ENCODE results near the gene ANTKMT. TPM values are rescaled to one million over a fixed set of nuclear protein-coding genes. Genes with fewer than 3 reads are reported as not detected.

Gene ANTKMT
- total RNA-seq, 1 experiment from 2014 or later = 42.3 TPM

GRCh38 chr16:726438-727290, 5.7 kb downstream of the ANTKMT start, which contains the start of the genes CCDC78 and HAGHL:
CCDC78 (minus strand) TSS chr16:726443; CDS start chr16:726367, 76 bp downstream.
HAGHL (plus strand) TSS chr16:727106; CDS start chr16:727510, 404 bp downstream.
- DNase-seq (ENCODE audit: low read depth) = peak; percentile 54

DNA sequence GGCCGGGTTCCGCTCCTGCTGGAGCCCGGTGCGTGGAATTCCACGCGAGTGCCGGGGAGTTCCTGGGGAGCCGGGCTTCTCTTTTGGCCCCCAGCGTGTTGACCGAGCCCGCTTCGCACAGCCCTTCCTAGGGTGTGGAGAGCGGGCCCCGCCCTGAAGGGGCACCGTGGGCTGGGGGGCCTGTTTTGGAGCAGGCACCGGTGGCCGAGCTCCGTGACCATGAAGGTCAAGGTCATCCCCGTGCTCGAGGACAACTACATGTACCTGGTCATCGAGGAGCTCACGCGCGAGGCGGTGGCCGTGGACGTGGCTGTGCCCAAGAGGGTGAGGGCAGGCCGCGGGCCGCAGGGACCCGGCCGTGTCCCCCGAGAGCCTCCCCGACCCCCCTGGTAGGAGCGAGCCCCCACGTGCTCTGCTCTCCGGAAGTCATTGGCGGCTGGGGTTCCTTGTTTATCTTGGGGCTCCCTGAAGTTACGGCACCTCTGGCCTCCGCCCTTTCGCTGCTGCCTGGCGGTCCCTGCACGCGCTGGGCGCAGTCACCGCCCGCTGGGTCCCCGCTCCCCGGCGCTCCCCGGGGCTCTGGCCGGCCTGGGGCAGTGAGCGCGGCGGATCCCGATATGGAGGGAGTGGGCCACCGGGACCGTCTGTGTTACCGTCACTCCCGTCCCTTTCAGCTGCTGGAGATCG, 6.5 kb downstream of the ANTKMT start:
- no peak for DNase-seq (ENCODE audit: low read depth)

- peak; percentile 83 for DNase-seq (ENCODE audit: low read depth)
Measured at GRCh38 chr16:728131-728889, 7.4 kb downstream of the ANTKMT start.

DNA sequence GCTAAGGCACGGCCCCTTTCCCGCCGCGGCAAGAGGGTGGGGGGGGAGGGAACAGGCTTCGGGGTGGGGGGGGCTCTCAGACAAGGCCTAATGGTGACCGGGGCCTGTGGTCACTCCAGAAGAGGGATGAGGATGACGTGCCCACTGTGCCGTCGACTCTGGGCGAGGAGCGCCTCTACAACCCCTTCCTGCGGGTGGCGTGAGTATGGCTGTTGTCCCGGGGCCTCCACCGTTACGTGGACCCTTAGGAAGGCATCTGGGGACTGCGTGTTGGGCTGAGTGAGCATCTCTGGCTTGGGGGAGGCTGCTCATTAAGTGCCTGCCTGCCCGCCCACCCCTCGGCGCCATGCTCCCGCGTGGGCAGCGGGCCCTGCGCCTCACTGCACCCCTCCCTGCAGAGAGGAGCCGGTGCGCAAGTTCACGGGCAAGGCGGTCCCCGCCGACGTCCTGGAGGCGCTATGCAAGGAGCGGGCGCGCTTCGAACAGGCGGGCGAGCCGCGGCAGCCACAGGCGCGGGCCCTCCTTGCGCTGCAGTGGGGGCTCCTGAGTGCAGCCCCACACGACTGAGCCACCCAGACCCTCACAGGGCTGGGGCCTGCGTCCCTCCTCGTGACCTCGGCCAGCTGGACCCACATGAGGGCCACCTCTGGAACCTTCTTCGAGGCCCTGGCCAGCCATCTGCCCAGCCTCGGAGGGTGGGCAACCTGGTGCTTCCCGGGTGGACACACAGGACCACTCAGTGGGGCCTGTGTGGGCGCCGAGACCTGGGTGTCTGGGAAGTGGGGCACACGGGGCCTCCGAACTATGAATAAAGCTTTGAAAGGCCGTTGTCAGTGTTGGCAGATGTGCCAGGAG, 8.2 kb downstream of the ANTKMT start:
- no peak for DNase-seq (ENCODE audit: low read depth)

DNA sequence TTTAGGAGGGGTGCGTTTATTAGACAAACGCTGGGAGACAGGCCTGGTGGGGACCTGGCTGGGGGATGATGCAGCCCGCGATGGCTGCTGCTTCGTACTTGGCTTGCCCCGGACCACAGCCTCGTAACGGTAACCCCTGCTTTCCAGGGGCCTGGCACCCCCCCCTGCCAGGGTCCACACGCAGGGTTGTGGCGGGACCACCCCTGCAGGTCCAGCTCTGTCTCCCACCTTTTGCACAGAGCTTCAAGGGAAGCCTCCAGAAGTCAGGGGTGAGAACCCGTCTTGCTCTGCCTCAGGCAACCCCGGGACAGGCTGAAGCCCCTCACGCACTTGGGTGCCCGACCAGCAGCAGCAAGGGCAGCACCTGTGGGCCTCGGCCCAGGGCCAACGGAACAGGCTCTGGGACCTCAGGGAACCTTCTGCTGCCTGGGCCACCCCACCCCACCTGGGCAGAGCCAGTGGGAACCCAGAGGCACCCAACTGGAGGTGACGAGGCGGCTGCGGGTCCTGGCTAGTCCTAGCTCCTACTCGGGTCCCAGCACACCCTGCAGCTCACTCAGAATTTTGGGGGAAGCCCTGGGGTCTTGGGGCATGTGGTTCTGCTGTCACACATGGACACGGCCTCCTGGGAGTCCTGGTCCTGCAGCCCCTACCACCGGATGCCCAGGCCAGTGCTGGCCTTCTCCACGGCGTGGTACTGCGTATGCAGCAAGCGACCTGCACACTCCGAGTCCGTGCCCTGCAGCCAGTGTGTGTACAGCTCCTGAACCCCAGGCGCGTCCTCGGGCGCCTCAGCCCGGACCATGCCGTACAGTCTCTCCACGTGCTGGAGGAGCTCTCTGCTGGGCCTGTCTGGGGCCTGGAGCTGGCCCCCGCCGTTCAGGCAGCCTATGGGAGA, 9.1 kb downstream of the ANTKMT start:
- DNase-seq (ENCODE audit: low read depth) = no peak

DNA sequence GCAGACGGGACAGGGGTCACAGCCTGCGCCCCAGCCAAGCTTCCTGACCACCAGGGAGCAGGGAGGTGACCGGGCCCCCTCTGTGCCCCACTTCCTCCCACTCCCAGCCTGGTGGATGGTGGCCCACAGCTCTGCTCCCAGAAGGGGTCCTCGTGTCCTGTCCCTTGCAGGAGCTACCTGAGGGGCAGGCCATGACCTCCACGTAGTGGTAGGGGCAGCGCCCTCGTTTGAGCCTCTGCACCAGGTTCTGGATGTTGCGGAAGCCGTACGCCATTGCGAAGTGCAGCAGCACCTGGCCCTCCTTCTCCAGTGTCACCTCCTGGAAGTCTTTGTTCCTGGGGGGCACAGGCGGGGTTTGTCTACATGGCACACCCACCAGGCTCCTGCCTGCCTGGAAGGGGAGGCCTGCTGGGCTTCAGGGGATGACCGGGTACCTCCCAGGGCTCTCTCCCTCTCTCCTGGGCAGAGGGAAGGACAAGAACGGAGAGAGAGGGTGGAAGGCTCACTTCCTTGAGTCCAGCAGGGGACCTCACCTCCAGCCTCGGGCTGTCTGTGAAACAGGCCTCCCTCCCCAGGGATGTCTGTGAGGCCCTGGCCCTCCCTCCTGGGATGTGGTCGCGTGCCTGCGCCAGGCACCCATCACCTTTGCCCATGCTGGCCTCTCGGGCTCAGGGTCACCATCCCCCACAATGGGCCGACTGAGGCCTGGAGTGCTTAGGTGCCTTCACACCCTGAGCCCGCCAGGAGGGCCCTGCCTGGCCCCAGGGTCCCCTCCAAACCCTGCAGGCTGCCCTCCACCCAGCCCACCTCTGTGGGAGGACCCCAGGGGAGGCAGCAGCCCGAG, 9.9 kb downstream of the ANTKMT start:
- DNase-seq (ENCODE audit: low read depth) = no peak

DNA sequence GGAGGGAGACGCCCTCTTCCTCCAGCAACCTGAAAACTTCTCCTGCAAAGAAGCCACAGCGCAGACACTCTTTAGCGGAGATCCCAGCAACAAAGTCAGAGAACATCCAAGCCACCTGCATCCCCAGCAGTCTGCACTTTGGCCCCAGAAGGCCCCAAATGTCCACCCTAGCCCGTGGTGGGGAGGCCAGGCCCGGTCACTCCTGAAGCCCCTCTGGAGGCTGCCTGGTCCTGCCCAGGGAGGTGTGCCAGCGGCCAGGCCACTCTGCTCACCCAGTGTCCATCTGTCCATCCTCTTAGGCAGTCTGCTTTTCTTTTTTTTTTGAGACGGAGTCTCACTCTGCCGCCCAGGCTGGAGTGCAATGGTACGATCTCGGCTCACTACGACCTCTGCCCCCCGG, 11.4 kb downstream of the ANTKMT start:
- DNase-seq (ENCODE audit: low read depth) = no peak

- no peak for DNase-seq (ENCODE audit: low read depth)
Measured at GRCh38 chr16:732936-733335, 12.0 kb downstream of the ANTKMT start.

GRCh38 chr16:733382-734207, 12.6 kb downstream of the ANTKMT start:
- no peak for DNase-seq (ENCODE audit: low read depth)

DNA sequence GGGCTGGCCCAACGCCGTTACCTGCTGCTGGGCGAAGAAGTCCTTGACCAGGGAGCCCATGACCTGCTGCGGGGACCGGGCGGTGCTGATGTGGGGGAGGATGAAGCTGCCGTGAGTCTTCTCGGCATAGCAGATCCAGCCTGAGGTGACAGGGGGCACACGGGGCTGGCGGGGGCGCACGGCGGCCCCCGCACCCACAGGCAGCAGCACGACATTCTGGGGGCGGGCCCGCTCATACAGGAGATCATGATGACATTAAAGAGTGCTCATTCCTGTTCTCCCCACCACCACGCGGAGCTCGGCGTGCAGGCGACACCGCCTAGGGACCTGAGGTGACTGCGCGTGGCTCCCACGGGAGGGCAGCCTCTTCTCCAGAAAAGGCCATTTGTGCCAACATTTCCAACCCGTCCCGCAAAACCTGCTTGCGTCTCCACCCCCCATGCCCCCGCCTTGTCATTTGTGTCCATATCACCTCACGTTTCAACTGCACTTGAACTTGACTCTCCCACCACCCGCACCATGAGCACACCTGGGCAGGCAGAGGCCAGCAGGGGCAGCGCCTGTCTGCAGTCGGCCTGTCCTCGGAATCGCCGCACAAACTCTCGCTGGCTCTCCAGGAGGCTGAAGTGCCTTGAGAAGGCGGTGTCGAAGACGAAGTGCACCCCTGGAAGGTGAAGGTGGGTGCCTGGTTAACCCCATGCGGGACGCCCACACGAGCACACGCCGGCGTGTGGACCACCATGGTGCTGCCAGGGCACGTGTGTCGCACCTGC, 13.4 kb downstream of the ANTKMT start:
- no peak for DNase-seq (ENCODE audit: low read depth)

DNA sequence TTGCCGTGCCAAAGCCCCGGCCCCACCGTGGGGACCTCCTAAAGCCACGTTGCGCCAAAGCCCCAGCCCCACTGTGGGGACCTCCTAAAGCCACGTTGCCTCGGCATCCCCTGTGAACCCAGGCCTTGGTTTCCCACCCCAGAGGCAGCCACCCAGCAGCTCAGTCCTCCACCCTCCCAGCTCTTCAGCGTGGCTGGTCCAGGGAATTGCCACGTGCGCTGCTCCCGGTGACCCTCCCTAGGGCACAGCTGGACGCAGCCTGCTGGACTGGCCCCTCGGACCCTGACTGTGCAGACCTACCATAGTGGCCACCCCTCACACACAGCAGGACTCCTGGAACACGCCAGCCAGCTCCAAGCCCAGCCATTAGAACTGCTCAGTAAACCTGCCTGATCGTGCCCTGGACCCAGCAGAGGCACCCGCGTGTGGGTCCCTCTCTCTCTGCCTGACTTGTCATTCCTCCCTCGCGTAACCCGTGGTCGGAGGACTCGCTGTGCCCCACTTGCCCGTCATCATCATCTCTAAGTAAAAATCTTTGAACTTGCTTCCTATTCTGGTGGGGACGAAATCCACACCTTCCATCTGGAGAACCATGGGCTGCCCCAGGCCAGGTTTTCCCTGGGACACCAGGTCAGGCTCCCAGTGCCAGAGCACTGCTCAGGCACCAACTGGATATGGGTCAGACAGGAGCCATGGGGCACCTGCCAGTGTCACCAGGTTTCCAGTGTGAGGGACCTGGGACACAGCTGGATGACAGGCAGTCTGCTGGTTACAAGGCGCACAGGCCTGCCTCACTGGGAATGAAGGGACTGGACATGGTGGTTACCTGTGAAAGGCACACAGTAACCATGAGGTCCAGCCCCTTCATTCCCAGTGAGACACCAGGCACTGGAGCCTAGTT, 14.3 kb downstream of the ANTKMT start:
- no peak for DNase-seq (ENCODE audit: low read depth)

DNA sequence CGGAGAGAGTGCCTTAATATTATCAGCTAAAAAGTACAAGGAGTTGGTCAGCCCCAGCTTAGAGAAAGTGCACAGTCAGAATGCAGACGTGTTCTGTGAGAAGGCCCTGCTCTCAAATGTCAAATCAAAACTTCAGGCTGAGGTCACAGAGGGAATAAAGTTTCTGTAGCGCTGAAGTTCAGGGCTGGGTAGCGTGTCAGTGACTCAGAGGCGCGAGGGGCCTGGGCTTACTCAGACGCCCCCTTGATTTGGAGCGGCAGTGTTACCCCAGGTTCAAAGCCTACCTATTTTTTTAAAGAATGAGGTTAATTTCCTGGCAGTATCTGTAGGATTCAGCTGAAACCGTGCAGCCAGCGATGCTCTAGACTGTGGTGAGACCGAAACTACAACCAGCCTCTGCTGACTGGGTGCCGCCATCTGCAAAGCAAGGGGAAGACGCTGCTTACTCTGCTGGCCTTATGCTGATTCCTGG, 15.1 kb downstream of the ANTKMT start:
- DNase-seq (ENCODE audit: low read depth) = no peak

GRCh38 chr16:736936-737481, 16.1 kb downstream of the ANTKMT start:
- no peak for DNase-seq (ENCODE audit: low read depth)

- DNase-seq (ENCODE audit: low read depth) = no peak
Measured at GRCh38 chr16:739560-740458, 18.9 kb downstream of the ANTKMT start.

DNA sequence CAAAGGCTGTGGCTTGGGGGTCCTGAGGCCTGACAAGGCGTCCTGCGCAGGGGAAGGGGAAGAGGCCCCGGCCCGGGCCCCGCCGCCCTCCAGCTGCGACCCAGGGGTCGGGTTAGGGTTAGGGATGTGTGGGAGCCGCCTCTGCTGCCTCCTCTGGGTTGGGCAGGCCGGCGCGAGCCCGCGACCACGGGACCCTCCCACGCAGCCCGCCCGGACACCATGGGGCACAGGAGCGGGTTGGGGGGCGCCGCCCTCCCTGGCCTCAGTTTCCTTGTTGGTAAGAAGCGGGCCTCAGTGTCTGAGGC, 19.5 kb downstream of the ANTKMT start:
- DNase-seq (ENCODE audit: low read depth) = no peak
